Measurements from ENCODE around the gene HNRNPR. TPM values are rescaled to one million over a fixed set of nuclear protein-coding genes. Genes with fewer than 3 reads are reported as not detected.

HNRNPR gene
- total RNA-seq, 4 donors from 2014 or later = 60.9 to 90.2 (median 76.8) TPM

DNA sequence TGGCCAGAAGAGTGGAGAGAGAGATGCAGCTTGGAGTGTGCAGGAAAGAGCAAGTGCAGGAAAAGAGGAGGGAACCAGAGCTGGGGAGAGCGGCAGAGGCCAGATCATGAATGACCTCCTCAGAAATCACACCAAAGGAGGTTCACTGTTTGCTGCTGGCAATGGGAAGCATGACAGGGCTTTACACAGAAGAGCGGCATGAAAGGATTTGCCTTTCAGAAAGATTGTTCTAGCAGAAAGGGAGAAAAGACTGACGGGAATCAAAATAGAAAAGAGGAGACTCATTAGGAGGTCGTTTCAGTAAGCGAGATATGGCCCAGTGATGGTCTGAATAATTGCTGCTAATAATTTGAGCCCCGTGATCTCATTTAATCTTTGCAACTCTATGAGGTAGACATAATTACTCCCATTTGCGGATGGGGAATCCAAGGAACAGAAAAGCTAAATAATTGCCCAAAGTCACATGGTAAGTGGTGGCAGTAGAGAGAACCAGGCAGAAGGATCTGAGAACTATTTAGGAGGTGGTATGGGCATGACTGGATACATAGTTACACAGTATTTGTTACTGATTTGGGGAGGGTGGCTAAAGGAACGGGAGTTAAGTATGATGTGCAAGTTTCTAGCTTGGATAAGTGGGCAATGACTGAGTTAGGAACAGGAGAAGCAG is 12.5 kb upstream of the HNRNPR start:
- Histone ChIP-seq H3K27ac (no peak overlapping the region), H3K4me1 (peaks cover 0 to 15% (median 7%) of the 10 kb centered on the region in 3 donors), H3K4me3 (no peak overlapping the region), H3K27me3 (no peaks in the 10 kb centered on the region), H3K9me3 (peaks cover 0 to 34% (median 17%) of the 10 kb centered on the region in 3 donors), H3K36me3 (peaks cover 9 to 40% (median 9%) of the 10 kb centered on the region in 3 donors)
- 81 to 83% methylated on average over 8 of the region's 8 CpGs for WGBS, 2 donors
- intact Hi-C loops (cut with DNase I) = no loop called here
- DNase-seq = no peak
- no peak for TF ChIP-seq POLR2A (IDR thresholded peaks at IDR 0.05)
- TF ChIP-seq, protein P1, sequence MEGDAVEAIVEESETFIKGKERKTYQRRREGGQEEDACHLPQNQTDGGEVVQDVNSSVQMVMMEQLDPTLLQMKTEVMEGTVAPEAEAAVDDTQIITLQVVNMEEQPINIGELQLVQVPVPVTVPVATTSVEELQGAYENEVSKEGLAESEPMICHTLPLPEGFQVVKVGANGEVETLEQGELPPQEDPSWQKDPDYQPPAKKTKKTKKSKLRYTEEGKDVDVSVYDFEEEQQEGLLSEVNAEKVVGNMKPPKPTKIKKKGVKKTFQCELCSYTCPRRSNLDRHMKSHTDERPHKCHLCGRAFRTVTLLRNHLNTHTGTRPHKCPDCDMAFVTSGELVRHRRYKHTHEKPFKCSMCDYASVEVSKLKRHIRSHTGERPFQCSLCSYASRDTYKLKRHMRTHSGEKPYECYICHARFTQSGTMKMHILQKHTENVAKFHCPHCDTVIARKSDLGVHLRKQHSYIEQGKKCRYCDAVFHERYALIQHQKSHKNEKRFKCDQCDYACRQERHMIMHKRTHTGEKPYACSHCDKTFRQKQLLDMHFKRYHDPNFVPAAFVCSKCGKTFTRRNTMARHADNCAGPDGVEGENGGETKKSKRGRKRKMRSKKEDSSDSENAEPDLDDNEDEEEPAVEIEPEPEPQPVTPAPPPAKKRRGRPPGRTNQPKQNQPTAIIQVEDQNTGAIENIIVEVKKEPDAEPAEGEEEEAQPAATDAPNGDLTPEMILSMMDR (IDR thresholded peaks at IDR 0.05) = no peak

DNA sequence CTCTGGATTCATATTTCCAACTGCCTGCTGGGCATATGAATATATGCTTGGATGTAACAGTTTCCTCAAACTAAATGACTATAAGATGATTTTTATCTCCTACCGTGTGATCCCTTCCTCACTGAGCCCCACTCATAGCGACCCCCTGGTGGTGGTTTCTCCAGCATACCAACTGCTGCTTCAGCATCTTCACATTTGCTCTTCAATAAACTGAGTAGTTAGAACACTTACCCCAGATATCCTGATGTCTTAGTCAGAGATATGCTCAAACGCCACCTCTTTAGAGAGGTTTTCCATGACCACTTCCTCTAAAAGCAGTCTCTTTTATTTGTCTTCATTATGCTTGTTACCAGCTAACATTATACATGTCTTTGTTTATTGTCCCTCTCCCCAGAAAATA is 10.2 kb upstream of the HNRNPR start:
- TF ChIP-seq, protein P1 (IDR thresholded peaks at IDR 0.05) = no peak
- TF ChIP-seq POLR2A (IDR thresholded peaks at IDR 0.05) = no peak
- Histone ChIP-seq H3K4me1 (peaks cover 0 to 15% (median 7%) of the 10 kb centered on the region in 3 donors), H3K36me3 (peaks cover 0 to 17% (median 0%) of the 10 kb centered on the region in 3 donors), H3K4me3 (no peak overlapping the region), H3K27me3 (no peaks in the 10 kb centered on the region), H3K9me3 (peaks cover 0 to 10% (median 0%) of the 10 kb centered on the region in 3 donors), H3K27ac (no peak overlapping the region)
- intact Hi-C loops (cut with DNase I) = no loop called here
- no peak for DNase-seq
- WGBS, 2 donors = 44 to 61% methylated on average over 3 of the region's 3 CpGs

DNA sequence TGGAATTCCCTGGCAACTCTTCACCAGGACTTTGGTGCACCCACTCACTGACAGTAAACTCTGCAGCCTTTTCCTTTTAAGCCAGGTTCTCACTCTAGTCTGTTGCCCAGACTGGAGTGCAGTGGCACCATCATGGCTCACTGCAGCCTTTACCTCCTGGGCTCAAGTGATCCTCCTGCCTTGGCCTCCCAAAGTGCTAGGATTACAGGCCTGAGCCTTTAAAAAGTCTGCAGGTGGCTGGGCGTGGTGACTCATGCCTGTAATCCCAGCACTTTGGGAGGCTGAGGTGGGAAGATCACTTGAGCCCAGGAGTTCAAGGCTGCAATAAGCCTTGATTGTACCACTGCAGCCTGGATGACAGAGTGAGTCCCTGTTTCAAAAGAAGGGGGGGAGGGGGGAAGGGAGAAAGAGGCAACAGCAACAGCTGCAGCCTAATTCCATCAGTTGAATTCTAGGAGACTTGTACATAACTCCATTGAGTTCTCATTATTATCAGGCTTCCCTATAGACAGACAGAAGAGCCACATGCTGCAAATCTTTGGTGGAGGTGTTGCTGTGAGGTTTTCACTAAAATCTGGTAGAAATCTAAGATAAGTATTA is 8.1 kb upstream of the HNRNPR start:
- H3K4me1 ChIP-seq = no peaks in the 10 kb centered on the region
- no peak for DNase-seq
- H3K36me3 ChIP-seq = no peaks in the 10 kb centered on the region
- 100% methylated on average over 1 of the region's 1 CpG; no CpG with 5 or more reads in 1 of the 2 donors for WGBS, 2 donors
- H3K27ac ChIP-seq = no peak overlapping the region
- no peak for TF ChIP-seq POLR2A (IDR thresholded peaks at IDR 0.05)
- TF ChIP-seq, protein P1 (IDR thresholded peaks at IDR 0.05) = no peak
- intact Hi-C loops (cut with DNase I) = no loop called here
- H3K9me3 ChIP-seq = no peaks in the 10 kb centered on the region
- H3K4me3 ChIP-seq = no peak overlapping the region
- H3K27me3 ChIP-seq = no peaks in the 10 kb centered on the region

DNA sequence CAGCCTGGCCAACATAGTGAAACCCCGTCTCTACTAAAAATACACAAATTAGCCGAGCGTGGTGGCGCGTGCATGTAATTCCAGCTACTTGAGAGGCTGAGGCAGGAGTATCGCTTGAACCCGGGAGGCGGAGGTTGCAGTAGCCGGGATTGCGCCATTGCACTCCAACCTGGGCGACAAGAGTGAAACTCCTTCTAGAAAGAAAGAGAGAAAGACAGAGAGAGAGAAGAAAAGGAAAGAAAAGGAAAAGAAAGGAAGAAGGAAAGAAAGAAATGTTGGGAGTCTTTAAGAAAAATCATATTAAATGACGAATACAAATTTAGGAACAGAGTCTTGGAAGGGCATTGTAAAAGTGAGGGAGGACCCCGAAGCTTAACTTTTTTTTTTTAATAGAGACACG is 1.8 kb upstream of the HNRNPR start:
- Histone ChIP-seq H3K36me3 (no peaks in the 10 kb centered on the region), H3K4me1 (peaks cover 6 to 32% (median 22%) of the 10 kb centered on the region in 3 donors), H3K9me3 (no peaks in the 10 kb centered on the region), H3K27ac (no peak overlapping the region), H3K4me3 (no peak overlapping the region), H3K27me3 (no peaks in the 10 kb centered on the region)
- 95 to 97% methylated on average over 12 to 14 of the region's 14 CpGs for WGBS, 2 donors
- intact Hi-C loops (cut with DNase I) = no loop called here
- no peak for DNase-seq
- TF ChIP-seq, protein P1 (IDR thresholded peaks at IDR 0.05) = no peak
- TF ChIP-seq POLR2A (IDR thresholded peaks at IDR 0.05) = no peak

DNA sequence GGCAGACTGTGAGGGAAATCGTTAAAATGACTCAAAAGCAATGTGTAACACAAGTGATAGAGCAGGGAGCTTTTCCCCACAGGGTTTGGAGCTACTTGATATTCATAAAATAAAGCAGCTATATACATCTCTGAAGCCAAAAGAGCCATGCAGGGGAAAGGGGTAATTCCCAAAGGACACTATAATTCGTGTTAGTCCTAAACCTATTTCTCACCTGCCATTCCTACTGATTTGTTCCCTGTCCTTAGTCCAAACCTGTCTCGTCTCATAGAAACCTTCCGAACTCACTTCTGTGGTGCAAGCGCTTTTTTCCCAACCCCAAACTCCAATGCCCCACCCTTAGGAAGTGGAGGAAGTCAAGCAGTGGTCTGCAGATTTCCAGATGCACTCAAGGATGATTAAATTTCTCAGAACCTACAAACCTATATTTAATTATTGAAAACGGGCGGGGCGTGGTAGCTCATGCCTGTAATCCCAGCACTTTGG is 946 bp upstream of the HNRNPR start:
- Histone ChIP-seq H3K4me3 (peak overlapping the region; percentile 66 to 95 (median 90)), H3K36me3 (no peaks in the 10 kb centered on the region), H3K4me1 (peaks cover 6 to 41% (median 29%) of the 10 kb centered on the region in 3 donors), H3K27ac (peak overlapping the region; percentile 95 to 99 (median 97)), H3K9me3 (no peaks in the 10 kb centered on the region), H3K27me3 (no peaks in the 10 kb centered on the region)
- DNase-seq = no peak
- no peak for TF ChIP-seq POLR2A (IDR thresholded peaks at IDR 0.05)
- TF ChIP-seq, protein P1 (IDR thresholded peaks at IDR 0.05) = no peak
- intact Hi-C loops (cut with DNase I) = no loop called here
- 29 to 35% methylated on average over 8 of the region's 8 CpGs for WGBS, 2 donors

Data from esophagus squamous epithelium (tissue), 5 donors.